Keratinocyte (primary cell): ENCODE data around the gene RASEF. TPM values are rescaled to one million over a fixed set of nuclear protein-coding genes. Genes with fewer than 3 reads are reported as not detected.

Source experiments
- DNase-seq: peaks from one replicate; pipeline ENCODE4 v3.0.0-alpha.2; 2011; ENCODE audit warnings: low read depth, missing footprints, low spot score
- FAIRE-seq: peaks from 2 replicates; lab custom pipeline; 2011; peaks lifted over from hg19 to GRCh38; lab: Jason Lieb, UNC
- H2AFZ ChIP-seq: 2 replicates; pipeline ENCODE4 v1.6.0; 2012; ENCODE audit warnings: low read length, control low read depth, inconsistent platforms; ENCODE audit not compliant: control insufficient read depth
- H3K27ac ChIP-seq: 2 replicates; pipeline ENCODE4 v1.5.1; 2011; ENCODE audit warnings: low read length; ENCODE audit not compliant: control insufficient read depth, insufficient read depth
- H3K27me3 ChIP-seq: 3 replicates; pipeline ENCODE4 v1.6.0; 2011; ENCODE audit warnings: low read length; ENCODE audit not compliant: control insufficient read depth, insufficient read depth; ENCODE audit errors: extremely low read depth
- H3K36me3 ChIP-seq, 2 experiments: 2 replicates in 1 of 2; 3 replicates in 1 of 2; pipeline ENCODE4 v1.5.1; 2011; ENCODE audit warnings: low read length in 2 of 2, mild to moderate bottlenecking in 1 of 2; ENCODE audit not compliant: control insufficient read depth in 2 of 2, insufficient read depth in 2 of 2; ENCODE audit errors: extremely low read depth in 1 of 2
- H3K4me1 ChIP-seq: 3 replicates; pipeline ENCODE4 v1.5.1; 2011; ENCODE audit warnings: low read length; ENCODE audit not compliant: control insufficient read depth, insufficient read depth; ENCODE audit errors: extremely low read depth
- H3K4me2 ChIP-seq: 3 replicates; pipeline ENCODE4 v1.6.0; 2011; ENCODE audit warnings: low read depth, low read length; ENCODE audit not compliant: control insufficient read depth, insufficient read depth; ENCODE audit errors: extremely low read depth
- H3K4me3 ChIP-seq, 3 experiments: fragments of 200-600 bp in 1 of 3; sonication (generic) in 1 of 3; 2 replicates in 2 of 3; 3 replicates in 1 of 3; pipeline ENCODE4 v1.5.1; 2011 to 2016; ENCODE audit warnings: low read length in 3 of 3, mild to moderate bottlenecking in 3 of 3, control low read depth in 2 of 3, inconsistent platforms in 1 of 3, low read depth in 1 of 3, mixed read lengths in 1 of 3, mixed run types in 1 of 3, moderate library complexity in 1 of 3; ENCODE audit not compliant: control insufficient read depth in 2 of 3, insufficient read depth in 2 of 3; ENCODE audit errors: extremely low read depth in 1 of 3
- H3K79me2 ChIP-seq: 2 replicates; pipeline ENCODE4 v1.6.0; 2012; ENCODE audit warnings: low read length; ENCODE audit not compliant: control insufficient read depth, insufficient read depth
- H3K9ac ChIP-seq: 3 replicates; pipeline ENCODE4 v1.6.0; 2011; ENCODE audit warnings: low read length; ENCODE audit not compliant: control insufficient read depth, insufficient read depth; ENCODE audit errors: extremely low read depth
- H3K9me1 ChIP-seq: 3 replicates; pipeline ENCODE4 v1.6.0; 2011; ENCODE audit warnings: low read length; ENCODE audit not compliant: control insufficient read depth, insufficient read depth; ENCODE audit errors: extremely low read depth
- H3K9me3 ChIP-seq: 2 replicates; pipeline ENCODE4 v1.5.1; 2012; ENCODE audit warnings: low read depth, low read length; ENCODE audit not compliant: control insufficient read depth
- H4K20me1 ChIP-seq: 3 replicates; pipeline ENCODE4 v1.6.0; 2011; ENCODE audit warnings: low read length; ENCODE audit not compliant: control insufficient read depth, insufficient read depth; ENCODE audit errors: extremely low read depth
- EZH2 ChIP-seq: IDR thresholded peaks from one replicate; pipeline ENCODE4 v1.6.1; 2012; ENCODE audit warnings: inconsistent platforms, mild to moderate bottlenecking, low read length, moderate library complexity
- dilution Hi-C: fragments of 300-500 bp; cut with MboI; formaldehyde crosslinking; loops from one replicate; pipeline ENCODE4 v1.7.0; 2020; ENCODE audit warnings: low sequenced_read_pairs; ENCODE audit not compliant: extremely low pct_ligation_motif_present
- polyA plus RNA-seq, 5 experiments: library from polyadenylated mRNA; depleted of rRNA in 3 of 5; stranded (reverse) in 3 of 5; stranded (forward) in 1 of 5; unstranded in 1 of 5; fragments of >200 nt; gene quantifications; 1 replicate in 1 of 5; 2 replicates in 3 of 5; 3 replicates in 1 of 5; pipeline versions ENCODE4 v1.2.1 to v1.2.3, GENCODE V29; 2011 to 2012; ENCODE audit warnings: missing spikeins in 2 of 5, low read depth in 1 of 5, low replicate concordance in 1 of 5
- TF ChIP-seq, protein P1 (sequence below), 3 experiments: IDR thresholded peaks in 1 of 3; conservative IDR thresholded peaks in 1 of 3; optimal IDR thresholded peaks in 1 of 3; 2 replicates in 2 of 3; 3 replicates in 1 of 3; pipeline versions ENCODE3 to v1.5.1; 2011; ENCODE audit warnings: low read length in 3 of 3, mild to moderate bottlenecking in 3 of 3, moderate library complexity in 2 of 3, control low read depth in 1 of 3, inconsistent platforms in 1 of 3; ENCODE audit not compliant: insufficient read depth in 2 of 3; ENCODE audit errors: extremely low read depth in 1 of 3

The RASEF gene
- polyA plus RNA-seq, 1 donor (not counting 4 experiments of a cell fraction or from before 2014, with no cell fraction given): 0.28 TPM

DNA sequence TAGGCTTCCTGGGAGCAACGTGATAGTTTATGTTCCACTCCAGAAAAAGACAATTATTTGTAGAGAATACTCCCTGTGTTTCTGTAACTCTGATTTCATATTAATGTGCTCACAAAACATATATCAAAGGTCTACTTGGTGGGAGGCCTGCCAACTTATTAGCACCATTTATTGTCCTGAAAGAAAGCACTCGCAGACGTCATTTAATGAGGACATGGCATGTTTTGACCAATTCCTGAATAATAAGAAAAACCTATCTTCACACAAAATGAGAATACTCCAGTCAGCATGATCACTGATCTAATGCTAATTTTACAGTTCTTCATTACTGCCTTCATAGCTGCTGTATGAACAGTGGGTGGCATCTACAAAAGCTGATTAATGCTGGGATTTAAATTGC is 46.4 kb upstream of the RASEF start:
- no peak overlapping the region for H3K4me3 ChIP-seq
- H4K20me1 ChIP-seq: no peaks in the 10 kb centered on the region
- H3K9ac ChIP-seq: no peak overlapping the region
- no peaks in the 10 kb centered on the region for H3K27me3 ChIP-seq
- no peaks in the 10 kb centered on the region for H3K9me3 ChIP-seq
- H2AFZ ChIP-seq: no peak overlapping the region
- DNase-seq (no peak), FAIRE-seq (no peak)
- no peaks in the 10 kb centered on the region for H3K36me3 ChIP-seq
- dilution Hi-C loops: no loop called here
- H3K27ac ChIP-seq: no peak overlapping the region
- no peaks in the 10 kb centered on the region for H3K9me1 ChIP-seq
- TF ChIP-seq, protein P1, sequence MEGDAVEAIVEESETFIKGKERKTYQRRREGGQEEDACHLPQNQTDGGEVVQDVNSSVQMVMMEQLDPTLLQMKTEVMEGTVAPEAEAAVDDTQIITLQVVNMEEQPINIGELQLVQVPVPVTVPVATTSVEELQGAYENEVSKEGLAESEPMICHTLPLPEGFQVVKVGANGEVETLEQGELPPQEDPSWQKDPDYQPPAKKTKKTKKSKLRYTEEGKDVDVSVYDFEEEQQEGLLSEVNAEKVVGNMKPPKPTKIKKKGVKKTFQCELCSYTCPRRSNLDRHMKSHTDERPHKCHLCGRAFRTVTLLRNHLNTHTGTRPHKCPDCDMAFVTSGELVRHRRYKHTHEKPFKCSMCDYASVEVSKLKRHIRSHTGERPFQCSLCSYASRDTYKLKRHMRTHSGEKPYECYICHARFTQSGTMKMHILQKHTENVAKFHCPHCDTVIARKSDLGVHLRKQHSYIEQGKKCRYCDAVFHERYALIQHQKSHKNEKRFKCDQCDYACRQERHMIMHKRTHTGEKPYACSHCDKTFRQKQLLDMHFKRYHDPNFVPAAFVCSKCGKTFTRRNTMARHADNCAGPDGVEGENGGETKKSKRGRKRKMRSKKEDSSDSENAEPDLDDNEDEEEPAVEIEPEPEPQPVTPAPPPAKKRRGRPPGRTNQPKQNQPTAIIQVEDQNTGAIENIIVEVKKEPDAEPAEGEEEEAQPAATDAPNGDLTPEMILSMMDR (optimal IDR thresholded peaks at IDR 0.05 in 1 of 3, IDR thresholded peaks at IDR 0.05 in 1 of 3, conservative IDR thresholded peaks at IDR 0.05 in 1 of 3; ENCODE audit: extremely low read depth in 1 of 3, insufficient read depth in 2 of 3, low read length in 3 of 3): no peak
- TF ChIP-seq EZH2: no peak
- H3K4me2 ChIP-seq: no peak overlapping the region
- H3K4me1 ChIP-seq: no peaks in the 10 kb centered on the region
- no peaks in the 10 kb centered on the region for H3K79me2 ChIP-seq

DNA sequence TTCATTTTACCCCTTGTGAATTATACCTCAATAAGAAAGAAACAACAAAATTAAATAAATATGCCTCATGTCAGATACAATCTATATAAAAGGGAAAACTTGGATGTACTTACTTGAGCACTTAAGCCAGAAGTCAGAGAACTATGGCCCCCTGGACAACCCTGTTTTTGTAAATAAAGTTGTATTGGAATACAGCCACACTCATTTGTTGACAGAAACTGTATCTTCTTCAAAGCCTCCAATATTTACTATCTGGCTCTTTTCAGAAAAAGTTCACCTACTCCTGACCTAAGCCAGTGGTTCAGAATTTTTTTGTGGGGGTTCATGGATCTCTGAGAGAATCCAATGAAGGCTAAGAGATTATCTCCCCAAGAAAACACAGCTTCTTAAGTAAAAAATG is 45.3 kb upstream of the RASEF start:
- no peaks in the 10 kb centered on the region for H3K79me2 ChIP-seq
- no peaks in the 10 kb centered on the region for H3K27me3 ChIP-seq
- H3K4me2 ChIP-seq: no peak overlapping the region
- no peak overlapping the region for H3K4me3 ChIP-seq
- FAIRE-seq: no peak
- DNase-seq: no peak
- dilution Hi-C loops: no loop called here
- H3K36me3 ChIP-seq: no peaks in the 10 kb centered on the region
- no peaks in the 10 kb centered on the region for H3K9me3 ChIP-seq
- no peaks in the 10 kb centered on the region for H3K9me1 ChIP-seq
- H3K4me1 ChIP-seq: no peaks in the 10 kb centered on the region
- H2AFZ ChIP-seq: no peak overlapping the region
- H3K9ac ChIP-seq: no peak overlapping the region
- TF ChIP-seq, protein P1 (optimal IDR thresholded peaks at IDR 0.05 in 1 of 3, IDR thresholded peaks at IDR 0.05 in 1 of 3, conservative IDR thresholded peaks at IDR 0.05 in 1 of 3; ENCODE audit: extremely low read depth in 1 of 3, insufficient read depth in 2 of 3, low read length in 3 of 3): no peak
- TF ChIP-seq EZH2: no peak
- no peaks in the 10 kb centered on the region for H4K20me1 ChIP-seq
- H3K27ac ChIP-seq: no peak overlapping the region
